Upper lobe of left lung (tissue), 4 donors: Measurements from ENCODE around the gene NT5DC1.

Source experiments
- EP300 ChIP-seq, 4 donors: sonication (generic); formaldehyde crosslinking; IDR thresholded peaks; one replicate each; pipeline ENCODE4 v1.5.1; 2017; ENCODE audit warnings: antibody characterized with exemption in 4 of 4, control low read depth in 2 of 4
- POLR2A ChIP-seq, 4 donors: fragments of 450-650 bp; IDR thresholded peaks; one replicate each; pipeline ENCODE4 v1.5.1; 2016 to 2017; ENCODE audit warnings: antibody characterized with exemption in 4 of 4, mild to moderate bottlenecking in 2 of 4
- POLR2AphosphoS5 ChIP-seq, 2 donors: sonication (generic); formaldehyde crosslinking; IDR thresholded peaks; one replicate each; pipeline ENCODE4 v1.5.1; 2017; ENCODE audit warnings: antibody characterized with exemption in 2 of 2
- TF ChIP-seq, protein P1 (sequence below), 6 experiments: fragments of 450-650 bp in 4 of 6; fragments of 200-600 bp in 2 of 6; sonication (generic) in 2 of 6; IDR thresholded peaks; one replicate each; pipeline ENCODE4 v1.5.1; 2016 to 2019; ENCODE audit warnings: antibody characterized with exemption in 6 of 6

DNA sequence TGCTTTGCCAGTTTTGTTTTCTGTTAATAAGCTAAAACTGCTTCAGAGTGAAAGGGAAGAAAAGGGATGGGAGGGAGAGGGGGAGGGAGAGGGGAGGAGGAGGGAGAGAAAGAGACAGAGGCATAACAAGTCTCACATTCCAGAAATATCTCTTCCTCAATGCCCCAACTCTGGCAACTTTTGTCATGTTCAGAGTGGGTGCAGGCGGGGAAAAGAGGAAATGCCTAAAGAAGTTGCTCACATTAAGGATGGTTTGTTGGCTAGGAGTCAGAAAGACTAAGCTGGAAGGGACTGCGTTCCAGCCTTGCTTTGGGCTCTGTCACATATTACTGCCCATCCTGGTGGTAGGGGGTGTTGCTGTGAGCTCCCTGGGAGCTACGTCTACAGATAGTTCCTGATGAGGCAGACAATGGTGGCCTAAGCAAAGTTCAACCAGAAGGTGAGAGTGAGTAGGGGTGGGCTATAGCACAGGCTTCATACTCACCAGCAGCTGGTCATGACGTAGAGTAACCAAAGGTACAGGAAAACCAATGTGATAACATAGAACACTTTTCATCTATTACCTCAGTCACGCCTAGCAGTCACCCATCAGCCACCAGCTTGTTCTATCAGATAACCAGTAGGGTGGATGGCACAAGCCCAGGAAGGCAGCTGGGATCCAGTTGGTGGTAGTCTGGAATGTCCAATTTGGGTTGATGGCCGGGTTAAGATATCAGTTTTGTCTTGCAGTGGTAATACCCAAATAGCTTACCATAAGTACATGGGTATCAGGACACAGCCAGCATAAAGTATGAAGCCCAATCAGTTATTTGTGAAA is 151.1 kb downstream of the NT5DC1 start:
- TF ChIP-seq POLR2A (IDR thresholded peaks at IDR 0.05) (no peak), EP300 (IDR thresholded peaks at IDR 0.05) (no peak), POLR2AphosphoS5 (IDR thresholded peaks at IDR 0.05) (no peak)
- TF ChIP-seq, protein P1, sequence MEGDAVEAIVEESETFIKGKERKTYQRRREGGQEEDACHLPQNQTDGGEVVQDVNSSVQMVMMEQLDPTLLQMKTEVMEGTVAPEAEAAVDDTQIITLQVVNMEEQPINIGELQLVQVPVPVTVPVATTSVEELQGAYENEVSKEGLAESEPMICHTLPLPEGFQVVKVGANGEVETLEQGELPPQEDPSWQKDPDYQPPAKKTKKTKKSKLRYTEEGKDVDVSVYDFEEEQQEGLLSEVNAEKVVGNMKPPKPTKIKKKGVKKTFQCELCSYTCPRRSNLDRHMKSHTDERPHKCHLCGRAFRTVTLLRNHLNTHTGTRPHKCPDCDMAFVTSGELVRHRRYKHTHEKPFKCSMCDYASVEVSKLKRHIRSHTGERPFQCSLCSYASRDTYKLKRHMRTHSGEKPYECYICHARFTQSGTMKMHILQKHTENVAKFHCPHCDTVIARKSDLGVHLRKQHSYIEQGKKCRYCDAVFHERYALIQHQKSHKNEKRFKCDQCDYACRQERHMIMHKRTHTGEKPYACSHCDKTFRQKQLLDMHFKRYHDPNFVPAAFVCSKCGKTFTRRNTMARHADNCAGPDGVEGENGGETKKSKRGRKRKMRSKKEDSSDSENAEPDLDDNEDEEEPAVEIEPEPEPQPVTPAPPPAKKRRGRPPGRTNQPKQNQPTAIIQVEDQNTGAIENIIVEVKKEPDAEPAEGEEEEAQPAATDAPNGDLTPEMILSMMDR (IDR thresholded peaks at IDR 0.05): no peak
